ENCODE data around the gene HAPLN2.
"Not testable (repeated sequence)": the region's sequence is repeated elsewhere in the genome, so short reads cannot be mapped to it uniquely, and the experiment has no call there.

Gene HAPLN2

GRCh38 chr1:156591432-156592157 lies 27.6 kb upstream of the HAPLN2 start, which contains the start of gene NAXE:
Gene NAXE (plus strand): TSS chr1:156591776. CDS start chr1:156591805, 29 bp downstream.
- DNase-seq (ENCODE audit: low read depth in 1 of 2, low spot score in 1 of 2), result peak; percentile 33 to 55

DNA sequence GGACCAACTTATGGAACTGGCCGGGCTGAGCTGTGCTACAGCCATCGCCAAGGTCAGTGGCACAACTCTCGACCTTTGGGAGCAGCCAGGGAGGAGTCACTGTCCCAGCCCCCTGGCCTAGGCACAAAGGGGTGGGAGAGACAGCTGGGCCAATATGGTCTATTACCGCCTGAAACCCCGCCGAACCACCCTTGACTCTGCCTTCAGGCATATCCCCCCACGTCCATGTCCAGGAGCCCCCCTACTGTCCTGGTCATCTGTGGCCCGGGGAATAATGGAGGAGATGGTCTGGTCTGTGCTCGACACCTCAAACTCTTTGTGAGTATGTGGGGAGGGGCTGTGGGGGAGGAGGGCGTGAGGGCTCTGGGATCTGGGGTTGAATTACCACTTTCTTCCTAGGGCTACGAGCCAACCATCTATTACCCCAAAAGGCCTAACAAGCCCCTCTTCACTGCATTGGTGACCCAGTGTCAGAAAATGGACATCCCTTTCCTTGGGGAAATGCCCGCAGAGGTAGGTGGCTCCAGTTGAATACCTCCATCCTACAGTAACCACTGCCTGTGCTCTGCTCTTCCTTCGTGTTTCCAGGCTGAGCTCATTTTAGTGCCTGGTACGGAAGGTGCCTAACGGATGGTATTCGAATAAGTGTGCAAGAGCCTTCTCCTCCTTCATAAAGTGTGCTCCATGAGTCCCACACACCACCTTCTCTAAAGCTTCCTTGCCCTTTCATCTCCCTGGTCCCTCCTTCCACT lies 26.9 kb upstream of the HAPLN2 start:
- DNase-seq (ENCODE audit: low read depth in 1 of 2, low spot score in 1 of 2), result no peak

- DNase-seq (ENCODE audit: low read depth in 1 of 2, low spot score in 1 of 2), result no peak
Observed at GRCh38 chr1:156592910-156593660, 26.1 kb upstream of the HAPLN2 start.

DNA sequence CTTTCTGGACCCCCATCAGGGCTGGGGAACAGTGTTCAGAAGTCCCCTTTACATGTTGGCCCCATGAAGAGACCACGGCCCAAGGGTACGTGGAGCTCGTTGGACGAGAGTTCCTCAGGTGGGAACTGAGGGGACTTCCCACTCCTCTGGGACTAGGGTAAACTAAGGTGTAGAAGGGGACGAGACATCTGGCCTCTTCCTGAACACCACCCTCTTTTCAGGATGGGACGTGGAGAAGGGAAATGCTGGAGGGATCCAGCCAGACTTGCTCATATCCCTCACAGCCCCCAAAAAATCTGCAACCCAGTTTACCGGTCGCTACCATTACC lies 25.6 kb upstream of the HAPLN2 start:
- no peak for DNase-seq (ENCODE audit: low read depth in 1 of 2, low spot score in 1 of 2)

DNA sequence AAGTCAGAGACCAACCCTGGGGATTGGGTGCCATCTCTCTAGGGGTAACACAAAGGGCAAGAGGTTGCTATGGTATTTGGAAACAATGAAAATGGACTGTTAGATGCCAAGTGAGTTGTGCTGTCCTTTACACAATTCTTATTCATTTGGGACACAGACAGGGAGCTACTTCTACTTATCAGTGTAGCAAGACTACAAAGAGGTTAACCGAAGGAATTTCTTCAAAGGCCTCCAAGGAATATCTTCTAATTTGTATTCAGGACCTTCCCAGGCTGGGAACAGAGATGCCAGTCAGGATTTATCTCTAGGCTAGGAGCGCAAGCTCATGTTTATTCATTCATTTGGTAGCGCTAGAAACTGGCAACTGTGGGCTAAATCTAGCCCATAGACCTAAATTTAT lies 25.0 kb upstream of the HAPLN2 start:
- DNase-seq (ENCODE audit: low read depth in 1 of 2, low spot score in 1 of 2), result no peak

DNA sequence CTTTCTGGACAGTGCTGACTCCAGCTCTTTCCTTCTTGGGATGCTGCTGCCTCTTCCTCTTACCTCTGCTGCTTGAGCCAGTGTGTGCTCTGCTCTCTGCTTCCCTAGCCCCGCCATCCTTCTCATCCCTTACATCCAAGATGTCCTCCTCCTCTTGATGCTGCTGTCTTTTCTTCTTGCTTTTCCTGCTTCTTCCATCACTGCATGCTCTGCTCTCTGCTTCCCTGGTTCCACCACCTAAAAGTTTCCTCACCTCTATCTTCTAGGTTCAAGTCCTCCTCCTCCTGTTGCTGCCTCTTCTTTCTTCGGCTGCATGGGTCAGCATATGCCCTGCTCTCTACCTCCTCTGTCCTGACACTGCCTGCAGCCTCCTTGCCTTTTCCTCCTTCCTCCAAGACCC lies 24.2 kb upstream of the HAPLN2 start:
- no peak for DNase-seq (ENCODE audit: low read depth in 1 of 2, low spot score in 1 of 2)

DNA sequence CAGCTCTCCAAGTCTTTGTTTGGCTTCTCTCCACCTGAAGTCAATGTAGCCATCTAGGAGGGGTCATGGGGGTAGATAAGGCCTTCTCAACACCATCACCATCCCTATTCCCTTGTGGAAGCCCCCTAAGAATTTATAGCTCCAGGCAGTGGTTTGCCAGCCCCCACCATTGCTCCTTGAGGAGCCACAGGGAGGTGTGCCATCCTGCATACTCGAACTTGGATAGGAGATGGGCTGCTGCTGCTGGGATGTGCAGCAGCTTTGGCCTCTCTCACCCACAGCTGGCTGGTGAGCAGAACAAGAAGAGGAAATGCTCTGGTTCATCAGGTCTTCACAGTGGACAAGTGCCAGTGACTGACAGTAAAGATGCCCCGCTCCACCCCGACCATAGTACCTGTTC lies 22.8 kb upstream of the HAPLN2 start:
- no peak for DNase-seq (ENCODE audit: low read depth in 1 of 2, low spot score in 1 of 2)

GRCh38 chr1:156598125-156598524 lies 21.1 kb upstream of the HAPLN2 start:
- DNase-seq (ENCODE audit: low read depth in 1 of 2, low spot score in 1 of 2), result no peak

GRCh38 chr1:156598731-156599432 lies 20.3 kb upstream of the HAPLN2 start:
- DNase-seq (ENCODE audit: low read depth in 1 of 2, low spot score in 1 of 2), result no peak

GRCh38 chr1:156599811-156600210 lies 19.4 kb upstream of the HAPLN2 start:
- no peak for DNase-seq (ENCODE audit: low read depth in 1 of 2, low spot score in 1 of 2)

- DNase-seq (ENCODE audit: low read depth in 1 of 2, low spot score in 1 of 2), result no peak
Observed at GRCh38 chr1:156600733-156601121, 18.5 kb upstream of the HAPLN2 start.

GRCh38 chr1:156601122-156601830 lies 17.9 kb upstream of the HAPLN2 start, which contains the start of gene GPATCH4:
Gene GPATCH4 (minus strand): TSS chr1:156601479.
- peak; percentile 40 to 66 for DNase-seq (ENCODE audit: low read depth in 1 of 2, low spot score in 1 of 2)

- DNase-seq (ENCODE audit: low read depth in 1 of 2, low spot score in 1 of 2), result no peak
Observed at GRCh38 chr1:156601892-156602291, 17.3 kb upstream of the HAPLN2 start.

DNA sequence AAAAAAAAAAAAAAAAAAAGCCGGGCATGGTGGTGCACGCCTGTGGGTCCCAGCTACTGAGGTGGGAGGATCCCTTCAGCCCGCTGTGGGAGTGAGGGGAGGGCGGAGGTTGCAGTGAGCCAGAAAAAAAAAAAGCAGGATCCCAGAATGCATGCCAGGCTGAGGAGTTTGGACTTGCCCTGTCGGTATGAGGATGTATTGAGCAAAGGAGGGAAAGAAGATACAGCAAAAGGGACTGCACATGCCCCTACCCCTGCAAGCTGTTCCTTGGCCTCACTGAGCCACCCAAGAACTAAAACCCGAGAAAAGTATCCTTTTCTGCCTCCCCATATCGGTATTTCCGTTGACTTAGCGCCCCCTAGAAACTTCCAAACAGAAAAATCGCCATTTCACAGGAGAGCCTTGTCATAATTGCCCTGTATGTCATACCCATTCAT lies 16.6 kb upstream of the HAPLN2 start:
- no peak for DNase-seq (ENCODE audit: low read depth in 1 of 2, low spot score in 1 of 2)

DNA sequence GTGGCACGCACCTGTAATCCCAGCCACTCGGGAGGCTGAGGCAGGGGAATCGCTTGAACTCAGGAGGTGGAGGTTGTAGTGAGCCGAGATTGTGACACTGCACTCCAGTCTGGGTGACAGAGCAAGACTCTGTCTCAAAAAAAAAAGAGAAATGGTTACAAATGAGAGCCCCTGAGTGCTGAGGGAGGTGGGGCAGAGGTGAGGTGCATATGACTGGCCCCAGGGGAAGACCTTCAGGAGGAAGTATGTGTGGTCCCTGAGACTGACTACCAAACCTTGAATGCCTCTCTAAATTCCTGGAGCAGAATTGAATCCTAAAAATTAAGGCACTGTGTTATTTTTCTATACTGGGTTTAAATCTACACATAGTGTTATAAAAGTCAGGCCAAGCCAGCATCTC lies 11.9 kb upstream of the HAPLN2 start:
- DNase-seq (ENCODE audit: low read depth in 1 of 2, low spot score in 1 of 2), result not testable (repeated sequence)

GRCh38 chr1:156608036-156608674 lies 11.1 kb upstream of the HAPLN2 start:
- DNase-seq (ENCODE audit: low read depth in 1 of 2, low spot score in 1 of 2), result peak in 1 of 2 donors; percentile 39

GRCh38 chr1:156608981-156609380 lies 10.2 kb upstream of the HAPLN2 start:
- DNase-seq (ENCODE audit: low read depth in 1 of 2, low spot score in 1 of 2), result peak in 1 of 2 donors; percentile 35

DNA sequence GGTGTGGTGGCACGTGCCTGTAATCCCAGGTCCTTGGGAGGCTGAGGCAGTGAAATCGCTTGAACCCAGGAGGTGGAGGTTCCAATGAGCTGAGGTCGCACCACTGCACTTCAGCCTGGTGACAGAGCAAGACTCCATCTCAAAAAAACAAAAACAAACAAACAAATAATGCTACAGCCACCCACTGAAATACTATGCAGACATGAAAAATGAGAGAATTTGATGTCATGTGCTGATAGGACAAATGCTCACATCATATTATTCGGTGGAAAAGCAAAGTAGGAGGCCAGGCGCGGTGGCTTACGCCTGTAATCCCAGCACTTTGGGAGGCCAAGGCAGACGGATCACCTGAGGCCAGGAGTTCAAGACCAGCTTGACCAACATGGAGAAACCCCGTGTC lies 9.1 kb upstream of the HAPLN2 start:
- DNase-seq (ENCODE audit: low read depth in 1 of 2, low spot score in 1 of 2), result not testable (repeated sequence)

DNA sequence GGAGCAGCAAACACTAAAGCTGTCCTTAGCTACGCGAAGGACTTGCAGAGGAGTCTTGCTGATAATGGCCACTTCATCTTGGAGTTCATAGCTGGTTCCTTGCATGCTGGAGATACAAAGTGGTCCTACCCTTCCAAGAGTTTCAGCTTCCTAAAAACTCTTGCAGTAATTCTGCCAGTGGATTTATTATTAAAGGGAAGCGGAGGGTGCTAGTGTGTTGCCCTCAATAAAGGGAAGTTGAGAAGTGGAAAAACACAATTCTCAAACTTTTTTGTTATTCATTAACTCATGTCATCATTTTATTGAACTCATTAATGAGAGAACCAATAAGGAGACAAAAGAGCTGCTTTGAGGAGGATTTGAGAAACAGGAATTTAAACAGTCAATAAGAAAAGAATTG lies 6.5 kb upstream of the HAPLN2 start:
- DNase-seq (ENCODE audit: low read depth in 1 of 2, low spot score in 1 of 2), result no peak

DNA sequence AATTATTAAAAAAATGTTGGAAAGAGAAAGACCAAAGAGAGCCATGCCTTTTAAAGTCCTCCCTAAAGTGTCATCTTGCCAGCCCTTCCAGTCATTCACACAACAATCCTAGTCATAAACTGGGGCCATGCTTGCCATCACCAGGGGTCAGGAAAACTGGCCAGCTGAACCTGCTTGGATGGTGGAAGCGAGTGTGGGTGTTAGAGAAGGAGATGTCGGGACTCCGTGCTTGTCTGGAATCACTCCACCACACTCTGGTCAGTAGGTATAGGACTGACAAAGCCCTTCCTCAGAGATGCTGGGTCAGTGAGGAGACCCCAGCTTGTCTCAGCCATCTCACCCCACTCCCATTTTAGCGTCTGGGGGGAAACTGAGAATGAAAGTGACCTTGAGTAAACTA lies 3.3 kb upstream of the HAPLN2 start:
- no peak for DNase-seq (ENCODE audit: low read depth in 1 of 2, low spot score in 1 of 2)

Measured in activated T-helper 1 cell treated with anti-CD3 and anti-CD28 coated beads, Interleukin-2, amount 50 U/mL, for 16 hours (primary cell).